GM18867 (cell line): ENCODE results near the gene AGAP9.
"Not testable (repeated sequence)": the region's sequence is repeated elsewhere in the genome, so short reads cannot be mapped to it uniquely, and the experiment has no call there.

Source experiments
- ATAC-seq: cut with Tn5 transposase; IDR thresholded peaks from one replicate; pipeline ENCODE4 v1.9.1; 2021; ENCODE audit warnings: mild to moderate bottlenecking, moderate library complexity; ENCODE audit not compliant: unreplicated experiment

The AGAP9 gene

DNA sequence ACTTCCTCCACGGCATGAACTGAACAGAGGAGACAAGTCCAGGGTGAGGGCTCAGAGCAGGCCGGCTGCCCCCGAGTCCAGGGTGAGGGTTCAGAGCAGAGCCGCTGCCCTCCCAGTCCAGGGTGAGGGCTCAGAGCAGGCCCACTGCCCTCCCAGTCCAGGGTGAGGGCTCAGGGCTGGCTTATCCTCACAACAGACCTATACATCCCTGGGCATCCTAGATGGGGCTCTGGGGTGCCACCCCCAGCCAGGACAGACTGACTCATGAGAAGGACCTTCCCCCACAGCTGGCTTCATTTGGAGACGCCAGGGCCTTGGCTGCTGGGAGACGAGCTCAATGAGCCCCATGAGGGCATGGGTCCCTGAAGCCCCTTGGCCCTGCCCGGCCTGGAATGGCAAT lies 33.8 kb downstream of the AGAP9 start:
- ATAC-seq, result not testable (repeated sequence)

DNA sequence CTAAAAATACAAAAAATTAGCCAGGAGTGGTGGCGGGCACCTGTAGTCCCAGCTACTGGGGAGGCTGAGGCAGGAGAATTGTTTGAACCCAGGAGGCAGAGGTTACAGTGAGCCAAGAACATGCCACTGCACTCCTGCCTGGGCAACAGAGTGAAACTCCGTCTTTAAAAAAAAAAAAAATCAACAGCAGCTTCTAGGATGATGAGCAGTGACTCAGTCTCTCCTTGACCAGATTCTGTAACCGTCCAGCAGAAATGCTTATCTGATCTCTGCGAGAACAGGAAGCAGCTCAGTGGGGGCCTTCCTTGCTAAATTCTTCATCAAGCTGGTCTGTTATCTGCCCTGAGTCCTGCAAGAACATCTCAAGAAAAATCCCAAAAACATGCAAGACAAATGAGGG lies 37.5 kb downstream of the AGAP9 start:
- ATAC-seq, result not testable (repeated sequence)

DNA sequence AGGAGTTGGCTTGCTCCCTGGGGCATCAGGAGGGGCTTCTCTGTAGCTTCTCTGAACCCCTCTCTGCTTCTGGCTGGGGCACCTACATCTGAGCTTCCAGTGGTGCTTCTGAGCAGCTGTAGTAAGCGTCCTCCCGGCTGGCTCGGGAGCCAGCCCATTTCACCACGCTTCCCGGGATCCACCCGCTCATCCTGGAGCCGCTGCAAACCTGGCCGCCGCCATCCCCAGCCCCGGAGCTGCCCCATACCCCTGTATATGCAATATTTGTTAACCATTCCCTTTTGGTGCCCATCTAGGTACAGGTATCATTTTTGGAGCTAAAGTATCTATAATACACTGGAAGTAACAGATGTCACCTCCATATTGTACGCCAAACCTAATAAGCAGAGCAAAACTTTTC lies 38.7 kb downstream of the AGAP9 start:
- ATAC-seq, result not testable (repeated sequence)

DNA sequence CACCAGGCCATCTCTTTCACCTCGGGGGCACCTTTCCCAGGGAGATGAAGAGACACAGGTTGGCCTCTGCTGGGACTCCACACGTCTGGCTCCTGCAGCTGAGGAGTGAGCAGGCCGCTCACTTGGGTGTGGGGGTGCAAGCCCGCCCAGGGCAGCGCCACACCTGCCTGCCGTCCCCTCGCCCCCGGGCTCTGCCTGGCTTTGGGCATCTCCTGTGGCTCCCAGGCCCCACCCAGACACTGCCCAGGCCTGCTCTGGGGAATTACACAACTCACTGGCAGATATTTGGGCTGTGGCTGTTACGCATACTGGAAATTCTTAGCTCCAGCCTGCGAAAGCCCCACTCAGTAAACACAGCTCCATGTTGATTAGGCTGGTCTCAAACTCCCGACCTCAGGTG lies 39.5 kb downstream of the AGAP9 start, which contains the start of gene ANXA8:
Gene ANXA8, minus strand, starts transcription at position 193 of the 400 bp plus-strand sequence. Its CDS starts 182 bp downstream, at position 11.
- ATAC-seq, result not testable (repeated sequence)

DNA sequence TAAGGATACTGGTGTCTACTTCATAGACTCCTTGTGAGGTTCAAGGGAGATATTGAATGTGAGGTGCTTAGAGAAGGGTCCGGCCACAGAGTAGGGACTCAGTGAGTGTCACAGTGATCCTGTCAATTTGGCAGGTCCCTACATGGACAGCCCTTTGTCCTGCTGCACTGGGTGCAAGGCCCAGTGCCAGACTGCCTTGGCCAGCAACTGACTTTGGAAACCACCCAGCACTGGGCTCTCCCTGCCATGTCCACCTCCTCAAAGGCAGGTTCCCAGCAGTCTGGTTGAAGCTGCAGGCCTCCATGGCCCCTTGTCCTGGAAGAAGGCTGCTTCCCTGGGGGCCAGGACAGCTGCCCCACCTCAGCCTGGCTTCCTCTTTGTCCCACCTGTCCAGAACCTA lies 41.1 kb downstream of the AGAP9 start:
- ATAC-seq, result not testable (repeated sequence)

DNA sequence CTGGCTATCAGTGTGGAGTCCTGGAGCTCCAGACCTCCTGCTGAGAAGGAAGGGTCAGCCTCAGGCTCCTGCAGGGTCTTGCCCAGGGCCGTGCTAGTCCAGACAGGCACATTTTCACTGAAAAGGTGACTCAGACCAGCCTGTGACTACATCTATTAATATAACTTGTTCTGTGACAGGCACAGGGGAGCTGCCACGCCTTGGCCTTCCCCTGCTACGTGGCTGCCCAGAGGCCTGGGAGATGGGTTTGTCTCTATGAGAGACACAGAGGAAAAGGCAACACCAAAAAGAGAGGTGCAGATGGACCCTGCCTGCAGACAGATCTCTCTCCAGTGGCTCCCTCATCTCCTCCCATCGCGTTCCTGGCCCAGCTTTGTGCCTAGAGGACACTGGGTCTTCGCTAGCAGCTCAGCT lies 41.7 kb downstream of the AGAP9 start:
- not testable (repeated sequence) for ATAC-seq

GRCh38 chr10:47481182-47481766 lies 42.2 kb downstream of the AGAP9 start:
- not testable (repeated sequence) for ATAC-seq

DNA sequence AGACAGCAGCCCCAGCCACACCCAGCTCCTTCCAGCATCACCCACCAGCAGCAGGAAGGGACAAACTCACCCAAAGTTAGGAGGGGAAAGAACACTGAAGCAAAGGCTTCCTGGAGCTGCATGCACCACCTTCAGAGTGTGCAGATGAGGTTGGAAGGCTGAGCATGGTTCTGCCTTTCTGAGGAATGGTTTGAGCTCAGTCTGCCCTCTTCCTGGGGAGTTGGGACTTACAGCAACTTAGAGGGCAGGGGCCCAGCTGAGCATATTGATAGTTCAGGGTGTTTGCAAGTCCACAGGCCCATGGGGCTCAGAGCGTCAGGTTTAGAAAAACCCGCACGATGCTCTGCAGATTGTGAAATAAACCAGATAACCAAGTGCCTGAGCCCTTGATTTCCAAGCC lies 43.3 kb downstream of the AGAP9 start:
- ATAC-seq, result not testable (repeated sequence)

GRCh38 chr10:47478114-47478513 lies 45.3 kb downstream of the AGAP9 start:
- ATAC-seq, result not testable (repeated sequence)

- ATAC-seq, result not testable (repeated sequence)
Observed at GRCh38 chr10:47477078-47477477, 46.4 kb downstream of the AGAP9 start.

DNA sequence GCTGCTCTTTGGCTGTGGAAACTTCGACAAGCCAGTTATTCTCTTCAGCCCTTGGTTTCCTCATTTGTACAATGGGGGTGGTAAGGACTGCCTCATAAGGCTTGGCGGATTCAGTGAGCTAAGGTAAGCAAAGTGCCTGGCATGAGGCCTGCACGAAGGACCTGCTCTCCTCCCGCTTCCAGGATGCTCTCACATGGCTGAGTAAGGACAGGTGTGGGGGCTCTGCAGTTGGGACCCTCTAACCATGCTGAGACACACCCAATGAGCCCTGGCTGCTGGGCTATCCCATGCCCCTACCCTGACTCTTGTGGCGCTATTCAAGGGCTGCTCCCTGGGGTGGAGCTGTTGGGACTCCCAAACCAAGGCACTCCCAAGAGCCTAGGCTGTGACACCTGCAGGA lies 48.3 kb downstream of the AGAP9 start:
- not testable (repeated sequence) for ATAC-seq

- not testable (repeated sequence) for ATAC-seq
Observed at GRCh38 chr10:47473516-47473915, 49.9 kb downstream of the AGAP9 start.

DNA sequence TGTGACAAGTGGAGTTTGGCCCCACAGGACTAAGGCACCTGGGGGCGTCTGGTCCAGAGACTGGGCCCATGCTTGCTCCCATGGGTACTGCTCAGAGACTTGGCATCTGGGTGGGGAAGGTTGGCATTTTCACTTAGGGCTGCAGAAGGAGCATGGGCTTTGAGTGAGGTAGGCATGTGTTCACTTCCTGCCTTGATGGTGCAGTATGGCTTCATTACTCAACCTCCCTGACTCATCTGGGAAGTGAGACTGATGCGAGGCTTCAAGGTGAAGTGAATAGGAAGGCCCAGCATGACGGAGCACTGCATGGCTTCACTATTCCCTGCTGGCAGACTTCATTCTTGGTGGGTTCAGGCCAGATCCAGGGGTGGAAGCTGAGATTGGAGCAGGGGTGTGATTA lies 50.8 kb downstream of the AGAP9 start:
- ATAC-seq, result not testable (repeated sequence)

- ATAC-seq, result not testable (repeated sequence)
Observed at GRCh38 chr10:47472072-47472471, 51.4 kb downstream of the AGAP9 start.

- not testable (repeated sequence) for ATAC-seq
Observed at GRCh38 chr10:47468731-47469528, 54.5 kb downstream of the AGAP9 start.

DNA sequence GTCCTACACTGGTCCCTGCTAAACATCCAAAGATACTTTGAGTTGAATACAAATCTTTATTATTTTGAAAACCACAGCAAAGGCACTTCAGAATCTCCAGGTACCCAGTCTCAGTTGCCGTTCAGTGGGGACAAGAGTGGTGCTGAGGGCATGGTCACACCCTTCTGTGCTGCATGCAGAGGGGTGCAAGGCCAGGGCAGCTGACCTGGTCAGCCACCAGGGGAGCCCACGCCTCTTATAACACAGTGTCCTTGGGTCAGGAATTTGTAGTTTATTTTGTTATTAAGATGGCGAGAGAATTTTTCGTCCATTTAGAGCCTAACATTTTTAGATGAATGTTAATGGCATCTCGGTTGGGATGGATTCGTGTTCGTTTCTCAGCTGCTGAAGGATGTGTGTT lies 55.5 kb downstream of the AGAP9 start:
- ATAC-seq, result not testable (repeated sequence)

- not testable (repeated sequence) for ATAC-seq
Observed at GRCh38 chr10:47467458-47467857, 56.0 kb downstream of the AGAP9 start.

GRCh38 chr10:47465216-47465917 lies 58.1 kb downstream of the AGAP9 start:
- ATAC-seq, result not testable (repeated sequence)

- ATAC-seq, result not testable (repeated sequence)
Observed at GRCh38 chr10:47462577-47463358, 60.7 kb downstream of the AGAP9 start.

DNA sequence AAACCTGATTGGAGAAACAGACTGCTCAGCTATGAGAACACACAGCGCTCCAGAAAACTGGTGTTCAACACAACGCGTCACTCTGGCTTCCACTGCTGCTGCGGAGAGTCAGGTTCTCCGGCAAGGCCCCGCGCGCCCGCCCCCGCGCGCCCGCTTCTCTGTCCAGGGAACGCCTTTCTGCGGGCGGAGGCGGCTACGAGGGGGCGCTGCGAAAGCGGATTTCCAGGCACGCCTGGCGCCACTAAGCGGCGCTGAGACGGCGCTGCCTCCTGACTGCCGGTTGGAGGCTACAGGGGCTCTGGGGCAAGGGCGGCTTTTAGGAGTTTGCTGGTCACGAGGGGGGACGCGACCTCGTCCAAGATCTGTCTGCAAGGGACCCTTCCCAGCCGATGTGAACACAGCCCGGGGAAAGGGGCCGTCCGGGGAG lies 62.2 kb downstream of the AGAP9 start:
- peak; percentile 71 for ATAC-seq
